ENCODE measurements around the gene FZR1. TPM values are rescaled to one million over a fixed set of nuclear protein-coding genes. Genes with fewer than 3 reads are reported as not detected.

The FZR1 gene
- total and polyA plus RNA-seq, 3 donors from 2014 or later, result 91.2 to 123 (median 95.1) TPM

GRCh38 chr19:3459089-3459881, 46.8 kb upstream of the FZR1 start:
- H3K4me3 ChIP-seq, result no peak overlapping the region
- peak; percentile 92 for DNase-seq
- H3K4me1 ChIP-seq, result peaks cover 41% of the 10 kb centered on the region
- H3K27ac ChIP-seq, result peak overlapping the region; percentile 86 to 88
- TF ChIP-seq POLR2A (IDR thresholded peaks at IDR 0.05) (no peak), CTCF (IDR thresholded peaks at IDR 0.05) (no peak)
- H3K27me3 ChIP-seq, result no peaks in the 10 kb centered on the region
- H3K9me3 ChIP-seq, result no peaks in the 10 kb centered on the region
- 21 to 46% methylated on average over 19 to 26 of the region's 26 CpGs for WGBS, 2 donors
- intact Hi-C loops (cut with DNase I; ENCODE audit: low total_unique reads), result no loop called here
- H3K36me3 ChIP-seq (ENCODE audit: low read depth, missing control alignments), result no peaks in the 10 kb centered on the region

GRCh38 chr19:3459965-3460582, 46.0 kb upstream of the FZR1 start:
- no peak for DNase-seq
- WGBS, 2 donors, result 57 to 65% methylated on average over 12 to 15 of the region's 15 CpGs
- Histone ChIP-seq H3K36me3 (ENCODE audit: low read depth, missing control alignments) (no peaks in the 10 kb centered on the region), H3K27ac (peak overlapping the region; percentile 86 to 88), H3K27me3 (no peaks in the 10 kb centered on the region), H3K4me1 (peaks cover 43% of the 10 kb centered on the region), H3K4me3 (no peak overlapping the region), H3K9me3 (no peaks in the 10 kb centered on the region)
- intact Hi-C loops (cut with DNase I; ENCODE audit: low total_unique reads), result no loop called here
- TF ChIP-seq CTCF (IDR thresholded peaks at IDR 0.05) (no peak), POLR2A (IDR thresholded peaks at IDR 0.05) (no peak)

GRCh38 chr19:3462991-3463713, 43.0 kb upstream of the FZR1 start:
- Histone ChIP-seq H3K9me3 (no peaks in the 10 kb centered on the region), H3K27me3 (no peaks in the 10 kb centered on the region), H3K4me3 (peak overlapping the region in 1 of 2 donors; percentile 36), H3K36me3 (ENCODE audit: low read depth, missing control alignments) (no peaks in the 10 kb centered on the region), H3K4me1 (peaks cover 38% of the 10 kb centered on the region), H3K27ac (peak overlapping the region; percentile 32 to 45)
- TF ChIP-seq CTCF (IDR thresholded peaks at IDR 0.05) (no peak), POLR2A (IDR thresholded peaks at IDR 0.05) (no peak)
- intact Hi-C loops (cut with DNase I; ENCODE audit: low total_unique reads), result no loop called here
- no peak for DNase-seq
- 39 to 70% methylated on average over 32 to 56 of the region's 58 CpGs for WGBS, 2 donors

GRCh38 chr19:3463714-3464586, 42.2 kb upstream of the FZR1 start:
- TF ChIP-seq CTCF (IDR thresholded peaks at IDR 0.05) (no peak), POLR2A (IDR thresholded peaks at IDR 0.05) (no peak)
- no peaks in the 10 kb centered on the region for H3K36me3 ChIP-seq (ENCODE audit: low read depth, missing control alignments)
- WGBS, 2 donors, result 63 to 64% methylated on average over 16 to 47 of the region's 57 CpGs
- peaks cover 30% of the 10 kb centered on the region for H3K4me1 ChIP-seq
- no peaks in the 10 kb centered on the region for H3K9me3 ChIP-seq
- H3K4me3 ChIP-seq, result peak overlapping the region; percentile 9 to 36
- DNase-seq, result no peak
- peak overlapping the region in 1 of 2 donors; percentile 32 for H3K27ac ChIP-seq
- intact Hi-C loops (cut with DNase I; ENCODE audit: low total_unique reads), result no loop called here
- H3K27me3 ChIP-seq, result no peaks in the 10 kb centered on the region

All from testis (tissue), 3 donors.